Amniotic stem cell (primary cell): Measurements from ENCODE around the gene RTN4R.
"Not testable (repeated sequence)": the region's sequence is repeated elsewhere in the genome, so short reads cannot be mapped to it uniquely, and the experiment has no call there.

ENCODE experiments used
- DNase-seq: peaks from one replicate; lab custom pipeline; 2025; lab: John Stamatoyannopoulos, UW

RTN4R gene

DNA sequence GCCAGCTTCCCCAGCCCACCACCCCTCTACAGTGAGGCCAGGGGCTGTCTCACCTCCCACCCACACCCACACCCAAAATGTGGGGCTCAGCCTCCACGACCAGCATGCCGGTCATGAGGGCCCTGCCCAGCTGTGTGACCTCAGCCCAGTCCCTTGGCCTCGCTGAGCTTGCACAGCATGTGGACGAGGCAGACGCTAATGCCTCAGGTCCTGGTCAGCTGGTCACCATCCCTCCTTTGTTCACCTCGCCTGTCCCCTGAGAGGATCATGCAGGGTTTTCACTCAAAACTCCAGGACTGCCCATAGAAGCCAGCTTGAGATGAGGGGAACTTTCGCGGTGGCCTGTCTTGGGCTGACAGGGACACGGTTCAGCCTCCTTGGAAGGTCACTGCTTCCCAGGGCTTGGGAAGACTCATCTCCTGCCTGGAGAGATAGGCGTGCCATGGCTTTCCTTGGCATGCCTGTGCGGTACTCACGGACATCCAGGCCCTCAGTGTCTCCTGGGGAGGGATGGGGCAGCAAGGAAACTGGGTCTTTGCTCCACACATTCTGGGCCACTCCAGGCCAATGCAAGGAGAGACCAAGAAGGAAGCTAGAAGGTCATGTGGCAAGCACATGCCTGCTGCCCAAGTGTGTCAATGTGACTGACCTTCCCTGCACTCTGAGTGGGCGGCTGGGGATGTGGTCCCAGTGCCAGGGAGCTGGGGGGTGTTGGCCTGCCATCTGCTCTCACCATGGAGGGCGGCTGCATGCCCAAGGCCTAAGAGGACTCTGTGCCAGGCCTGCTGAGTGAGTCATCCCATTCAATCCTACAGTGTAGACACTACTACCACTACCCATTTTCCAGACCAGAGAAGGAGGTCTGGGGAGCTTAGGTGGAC, 3.2 kb upstream of the RTN4R start:
- DNase-seq, result no peak

DNA sequence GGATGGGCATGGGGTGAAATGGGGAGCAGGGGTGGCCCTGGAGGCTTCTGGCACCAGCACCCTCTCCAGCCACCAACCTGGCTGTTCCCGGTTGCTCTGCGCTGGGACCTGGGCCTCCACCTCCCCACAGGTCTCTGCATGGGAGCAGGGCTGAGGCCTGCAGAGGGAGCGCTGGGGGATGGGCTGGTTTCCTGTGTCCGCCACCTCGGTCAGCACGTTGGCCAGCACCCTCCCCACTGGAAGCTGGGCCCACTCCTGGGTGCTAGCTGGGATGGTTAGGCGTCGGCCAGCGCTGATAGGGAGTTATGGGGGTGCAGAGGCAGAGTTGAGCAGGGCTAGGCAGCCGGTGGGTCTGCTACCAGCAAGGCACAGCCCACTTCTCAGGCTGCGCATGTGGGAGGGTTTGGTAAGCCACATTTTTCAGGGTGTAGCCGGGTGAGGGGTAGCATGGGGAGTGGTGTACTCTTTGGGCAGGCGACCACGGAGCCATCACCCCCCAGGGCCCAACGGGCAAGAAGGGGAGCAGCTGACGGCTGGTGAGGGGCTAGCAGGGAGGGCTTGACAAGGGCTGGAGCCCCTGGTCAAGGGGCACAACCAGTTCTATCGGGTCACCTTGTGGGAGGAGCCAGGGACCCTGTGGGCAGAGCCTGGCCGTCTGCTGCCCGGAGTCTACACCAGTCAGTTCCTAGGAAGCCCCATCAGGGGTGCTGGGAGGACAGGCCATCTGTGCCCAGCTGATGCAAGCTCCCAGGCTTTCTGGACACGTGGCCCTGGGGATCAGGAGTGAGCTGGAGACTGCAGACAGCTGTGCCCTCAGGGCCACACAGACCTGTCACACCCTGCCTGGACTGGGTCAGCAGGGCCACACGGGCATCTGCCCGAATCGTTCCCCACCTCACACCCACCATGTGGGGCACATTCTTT, 2.3 kb upstream of the RTN4R start:
- not testable (repeated sequence) for DNase-seq

DNA sequence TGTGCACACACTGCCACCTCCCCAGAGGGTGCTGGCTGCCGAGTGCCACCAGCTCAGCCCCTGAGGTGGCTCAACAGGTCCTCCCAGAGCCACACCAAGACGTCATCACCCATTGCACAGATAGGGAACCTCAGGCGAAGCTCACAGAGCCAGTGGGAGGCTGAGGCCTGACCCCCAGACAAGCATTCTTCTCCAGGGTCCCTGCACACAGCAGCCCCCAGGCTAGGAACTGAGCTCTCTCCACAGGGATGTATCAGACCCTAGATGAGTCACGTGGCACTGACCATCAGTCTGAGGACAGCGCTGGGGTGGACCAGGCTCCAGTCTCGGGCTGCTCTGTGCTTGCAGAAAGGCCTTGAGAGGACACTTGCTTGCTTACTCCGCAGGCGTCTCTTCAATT, 1.6 kb upstream of the RTN4R start:
- not testable (repeated sequence) for DNase-seq

DNA sequence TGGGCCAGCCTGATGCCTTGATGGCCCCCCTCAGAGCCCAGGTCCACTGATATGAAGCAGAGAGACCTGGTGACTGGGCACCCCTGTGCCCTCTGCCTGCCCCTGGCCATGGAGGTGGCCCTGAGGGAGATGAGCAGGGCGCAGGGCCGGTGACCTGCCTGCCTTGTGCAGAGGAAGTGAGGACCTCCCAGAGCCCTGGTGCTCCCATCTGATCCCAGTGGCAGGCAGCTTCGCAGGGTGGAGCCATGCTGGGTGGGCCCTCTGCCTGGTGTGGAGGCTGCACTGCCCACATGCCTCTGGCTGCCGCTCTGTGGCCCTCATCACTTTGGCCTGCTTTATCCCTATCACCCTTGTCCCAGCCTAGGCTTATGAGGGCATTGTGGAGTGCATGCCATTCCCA, 1.1 kb upstream of the RTN4R start:
- not testable (repeated sequence) for DNase-seq

DNA sequence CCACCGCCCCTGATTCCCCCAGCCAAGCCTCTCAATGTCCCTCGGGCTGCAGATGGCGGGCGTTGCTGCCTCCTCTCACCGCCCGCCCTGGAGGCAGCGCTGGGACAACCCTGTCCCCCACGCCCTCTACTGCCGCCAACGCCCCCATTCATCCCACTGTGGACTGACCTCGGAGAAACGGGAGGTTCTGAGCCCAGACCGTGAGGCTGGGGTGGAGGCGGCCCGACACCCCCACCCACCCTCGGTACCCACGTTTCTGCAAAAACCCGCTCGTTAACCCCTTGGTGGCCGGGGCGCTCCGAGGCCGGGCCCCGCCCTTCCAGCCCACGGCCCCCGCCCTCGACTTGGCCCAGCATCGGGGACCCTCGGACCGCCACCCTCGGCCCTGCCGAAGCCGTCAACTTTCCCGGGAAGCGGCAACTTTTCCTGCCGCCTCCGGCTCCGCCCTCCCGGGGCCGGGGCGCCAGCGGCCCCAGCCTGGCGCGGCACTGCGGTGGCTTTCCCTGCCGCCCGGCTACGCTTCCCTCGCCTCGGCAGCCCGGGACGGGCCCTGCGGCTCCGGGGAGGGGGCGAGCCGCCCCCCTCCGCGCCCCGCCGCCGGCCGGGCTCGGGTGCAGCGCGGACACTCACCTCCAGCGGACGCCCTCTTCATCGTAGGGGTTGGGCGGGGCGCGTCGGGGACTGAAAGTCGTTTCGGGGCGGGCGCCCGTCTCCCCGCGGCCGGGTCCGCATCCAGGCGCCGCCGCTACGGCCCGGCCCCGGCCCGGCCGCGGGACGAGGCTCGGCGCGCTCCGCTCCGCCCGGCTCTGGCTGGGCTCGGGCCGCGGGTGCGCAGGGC, 458 bp downstream of the RTN4R start:
- DNase-seq, result no peak

DNA sequence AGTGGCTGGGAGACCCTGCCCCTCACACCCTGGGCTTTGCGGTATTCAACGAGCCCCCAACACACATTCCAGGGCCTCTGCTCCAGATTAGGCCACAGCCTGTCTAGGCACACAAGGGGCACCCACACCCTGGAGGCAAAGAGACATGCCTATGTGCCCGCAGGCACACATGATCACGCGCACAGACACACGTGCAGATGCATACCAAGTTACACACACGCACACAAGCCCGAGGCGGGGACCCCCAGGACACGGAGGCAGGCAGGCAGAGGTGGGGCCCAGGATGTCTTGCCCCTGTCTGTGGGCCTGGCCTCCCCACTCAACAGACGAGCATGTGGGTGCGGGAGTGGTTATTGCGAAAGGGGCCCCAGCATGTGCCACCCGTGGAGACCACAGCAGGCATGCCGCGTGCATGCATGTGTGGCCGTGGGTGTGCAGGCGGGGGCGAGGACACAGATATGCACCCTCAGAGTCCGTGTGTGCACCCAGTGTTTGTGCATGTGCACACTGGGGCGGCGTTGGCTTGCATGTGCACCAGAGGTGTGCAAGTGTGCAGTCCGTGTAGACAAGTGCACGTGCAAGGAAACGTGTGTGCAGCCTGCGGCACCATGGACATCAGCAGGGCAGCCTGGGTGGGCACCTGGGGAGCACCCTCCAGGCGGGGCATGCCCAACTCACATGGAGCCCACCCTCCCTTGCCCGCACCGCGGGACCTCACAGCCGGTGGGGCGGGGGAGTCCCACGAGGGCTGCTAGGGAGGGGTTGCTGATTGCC, 1.3 kb downstream of the RTN4R start:
- not testable (repeated sequence) for DNase-seq

DNA sequence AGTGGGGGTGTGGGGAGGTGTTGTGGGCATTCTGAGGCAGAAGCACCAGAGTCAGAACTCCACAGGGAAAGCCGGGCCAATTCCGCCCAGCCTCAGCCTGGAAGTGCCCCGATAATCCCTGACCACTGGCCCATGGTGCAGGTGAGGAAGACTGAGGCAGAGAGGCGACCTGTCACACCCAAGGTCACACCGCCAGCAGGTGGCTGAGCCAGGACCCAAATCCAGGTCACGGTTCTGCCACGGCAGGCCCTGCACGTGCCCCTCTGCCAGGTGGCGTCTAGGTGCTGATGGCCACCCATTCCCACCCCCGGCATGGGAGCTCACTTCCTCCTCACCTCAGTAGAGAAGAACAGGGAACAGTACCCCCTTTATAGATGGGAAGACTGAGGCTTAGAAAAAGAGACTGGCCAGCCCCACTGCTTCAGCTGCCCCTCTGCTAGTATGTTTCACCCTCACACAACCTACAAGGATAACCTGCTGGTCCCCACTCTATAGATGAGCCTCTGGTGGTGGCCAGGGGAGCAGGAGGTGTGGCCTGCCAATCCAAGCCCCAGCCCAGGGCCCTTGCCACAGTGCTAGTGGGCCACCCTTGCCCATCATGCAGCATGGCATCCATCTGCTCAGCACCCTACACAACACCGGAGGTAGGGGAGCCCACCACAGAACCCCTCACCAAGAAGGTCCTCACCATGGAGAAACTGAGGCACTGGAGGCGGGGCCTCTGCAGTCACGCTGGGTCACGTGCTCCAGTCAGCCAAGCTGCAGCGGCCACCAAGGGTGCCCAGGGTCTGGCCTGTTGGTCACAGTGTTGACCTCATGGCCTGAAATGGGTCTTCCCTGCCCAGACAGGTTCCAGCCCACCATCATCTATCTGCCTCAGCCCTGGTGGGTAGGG, 2.1 kb downstream of the RTN4R start:
- not testable (repeated sequence) for DNase-seq

- DNase-seq, result no peak
Measured at GRCh38 chr22:20264614-20265452, 3.3 kb downstream of the RTN4R start.

DNA sequence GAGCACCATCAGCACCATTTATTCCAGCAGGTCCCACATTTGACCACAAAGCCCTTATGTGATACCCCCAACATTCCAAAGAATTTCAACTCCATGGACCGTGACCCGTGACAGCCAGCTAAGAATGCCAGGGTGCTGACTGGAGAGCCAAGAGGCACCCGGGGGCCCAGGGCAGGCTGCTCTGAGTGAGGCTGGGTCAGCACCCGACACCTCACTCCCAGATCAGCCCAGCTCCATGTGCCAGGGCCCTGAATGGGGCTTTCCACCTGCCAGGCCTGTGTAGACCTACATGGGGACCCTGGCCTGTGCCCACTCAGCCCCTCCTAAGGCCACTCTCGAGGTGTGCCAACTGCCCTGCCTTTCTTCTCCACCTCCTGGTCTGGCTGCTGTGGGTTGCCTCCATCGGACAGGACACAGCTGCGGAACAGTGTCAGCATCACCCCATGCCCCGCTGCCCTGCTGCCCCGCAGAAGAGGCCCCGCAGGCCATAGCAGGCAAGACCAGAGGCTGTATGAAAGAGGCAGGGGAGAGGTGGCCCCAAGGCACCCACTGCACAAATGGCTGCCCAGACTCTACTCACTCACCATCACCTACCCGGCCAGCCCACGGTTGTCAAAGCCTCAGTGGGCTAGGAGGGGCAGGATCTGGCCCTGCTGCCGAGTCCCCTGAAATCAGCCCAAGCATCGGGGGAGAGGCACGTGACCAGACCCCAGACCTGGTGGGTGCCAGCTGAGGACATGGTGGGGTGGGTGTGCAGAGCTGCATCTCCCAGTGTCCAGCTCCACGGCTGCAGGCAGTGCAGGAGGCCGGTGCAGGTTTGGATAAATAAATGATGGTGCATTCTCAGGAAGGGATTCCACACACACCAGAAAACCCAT, 4.5 kb downstream of the RTN4R start:
- not testable (repeated sequence) for DNase-seq

- DNase-seq, result no peak
Measured at GRCh38 chr22:20262582-20263147, 5.5 kb downstream of the RTN4R start.

DNA sequence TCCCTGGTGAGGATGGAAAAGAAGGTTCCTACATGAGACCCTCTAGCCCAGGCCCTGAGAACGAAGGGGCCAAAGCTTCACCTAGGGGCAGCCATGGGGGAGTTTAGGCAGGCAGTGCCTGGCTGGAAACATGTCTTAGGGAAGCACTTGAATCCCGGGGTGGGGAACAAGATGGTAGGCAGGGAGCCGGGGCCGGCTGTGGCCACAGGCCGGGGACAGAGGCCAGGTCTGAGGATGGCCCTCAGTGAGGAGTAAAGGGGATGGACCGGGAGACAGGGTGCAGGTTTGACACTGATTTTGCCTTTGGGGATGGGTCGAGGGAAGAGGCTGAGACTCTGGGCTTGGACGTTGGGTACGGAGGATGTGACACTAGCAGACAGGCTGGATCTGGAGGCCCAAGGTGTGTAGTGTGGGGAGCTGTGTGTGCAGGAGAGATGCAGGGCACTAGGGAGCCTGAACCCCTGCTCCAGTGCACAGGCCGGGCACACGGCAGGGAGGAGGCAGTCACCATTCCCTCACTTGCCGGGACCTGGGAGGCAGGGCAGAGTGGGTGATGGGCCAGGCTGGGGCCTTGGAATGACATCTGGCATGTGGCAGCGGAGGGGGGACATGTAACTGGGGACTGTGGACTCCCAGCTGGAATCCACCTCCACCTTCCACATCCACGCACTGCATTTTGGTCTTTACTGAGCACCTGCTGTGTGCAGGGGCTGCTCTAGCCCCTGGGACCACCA, 6.1 kb downstream of the RTN4R start:
- DNase-seq, result no peak

DNA sequence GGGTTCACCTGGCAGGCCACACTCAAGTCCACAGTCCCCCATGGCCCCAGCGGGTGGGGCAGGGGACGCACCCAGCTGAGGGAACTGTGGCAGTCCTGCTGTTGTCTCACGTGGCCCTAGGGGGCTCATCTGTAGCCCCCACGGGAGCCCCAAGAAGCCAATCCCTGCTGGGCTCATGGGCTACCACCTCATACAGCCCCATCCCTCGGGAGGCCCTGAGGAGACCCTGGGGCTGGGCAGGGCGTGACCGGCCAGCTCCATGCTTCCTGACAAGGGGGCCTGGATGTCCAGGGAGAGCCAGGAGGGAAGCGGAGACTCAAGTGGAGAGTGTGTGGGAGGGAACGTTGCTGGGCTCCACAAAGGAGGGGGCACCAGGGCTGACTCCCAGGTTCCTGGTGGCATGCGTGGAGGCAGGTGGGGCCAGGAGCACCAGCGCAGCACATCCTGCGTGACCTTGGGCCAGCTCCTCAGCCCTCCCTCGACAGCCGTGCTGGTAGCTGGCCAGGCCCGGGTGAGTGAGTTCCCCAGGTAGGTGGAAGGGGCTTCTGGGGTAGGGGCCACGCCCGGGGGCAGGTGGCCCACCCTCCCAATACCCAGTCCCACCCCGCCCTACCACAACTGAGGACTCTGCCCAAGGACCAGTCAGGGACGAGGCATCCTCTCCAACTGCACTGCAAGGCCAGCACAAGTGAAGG, 7.9 kb downstream of the RTN4R start:
- DNase-seq, result no peak

GRCh38 chr22:20259327-20259688, 8.8 kb downstream of the RTN4R start:
- DNase-seq, result no peak

DNA sequence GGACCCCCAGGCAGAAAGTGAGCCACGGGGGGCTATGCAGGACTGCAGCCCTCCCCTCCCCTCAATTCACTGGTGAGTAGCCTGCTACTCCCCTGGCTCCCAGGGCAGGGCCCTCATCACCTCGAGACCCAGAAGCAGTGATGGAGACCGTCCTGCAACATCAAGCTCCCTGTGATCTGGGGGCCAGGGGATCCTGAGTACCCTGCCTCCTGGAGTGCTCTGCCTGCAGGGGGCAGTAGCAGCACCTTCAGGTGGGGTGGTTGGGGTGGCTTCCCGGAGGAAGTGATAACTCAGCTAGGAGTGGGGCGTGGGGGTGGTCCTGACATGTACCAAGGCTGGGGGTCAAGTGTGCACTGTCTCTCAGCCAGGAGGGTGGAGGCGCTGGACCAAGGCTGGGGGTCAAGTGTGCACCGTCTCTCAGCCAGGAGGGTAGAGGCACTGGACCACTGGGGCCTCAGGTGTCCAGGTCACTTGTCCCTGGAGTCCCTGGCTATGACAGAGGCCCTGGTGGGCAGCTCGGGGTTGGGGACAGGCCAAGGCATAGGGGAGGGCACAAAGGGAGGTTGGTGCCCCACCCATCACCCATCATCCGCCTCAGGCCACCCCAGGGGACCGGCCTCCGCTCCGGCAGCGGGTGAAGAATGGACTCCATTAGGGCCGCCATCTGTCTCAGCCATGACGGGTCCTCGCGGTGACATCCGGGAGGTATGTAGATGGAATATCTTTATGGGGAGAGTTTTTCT, 9.4 kb downstream of the RTN4R start:
- no peak for DNase-seq

DNA sequence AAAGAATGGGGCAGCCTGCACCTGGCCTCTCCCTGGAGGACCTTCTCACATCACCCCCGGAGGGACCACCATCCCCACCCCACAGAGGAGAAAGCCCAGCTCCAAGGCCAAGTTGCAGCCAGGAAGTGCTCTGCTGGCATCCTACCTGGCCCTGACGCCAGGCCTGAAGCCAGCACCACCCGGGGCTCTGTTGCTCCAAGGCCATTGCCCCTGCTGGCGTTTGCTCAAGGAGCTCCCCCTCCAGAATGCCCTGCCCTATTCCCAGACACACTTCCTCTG, 10.2 kb downstream of the RTN4R start:
- DNase-seq, result no peak
